ENCODE measurements around the gene LAPTM4A.

The LAPTM4A gene

DNA sequence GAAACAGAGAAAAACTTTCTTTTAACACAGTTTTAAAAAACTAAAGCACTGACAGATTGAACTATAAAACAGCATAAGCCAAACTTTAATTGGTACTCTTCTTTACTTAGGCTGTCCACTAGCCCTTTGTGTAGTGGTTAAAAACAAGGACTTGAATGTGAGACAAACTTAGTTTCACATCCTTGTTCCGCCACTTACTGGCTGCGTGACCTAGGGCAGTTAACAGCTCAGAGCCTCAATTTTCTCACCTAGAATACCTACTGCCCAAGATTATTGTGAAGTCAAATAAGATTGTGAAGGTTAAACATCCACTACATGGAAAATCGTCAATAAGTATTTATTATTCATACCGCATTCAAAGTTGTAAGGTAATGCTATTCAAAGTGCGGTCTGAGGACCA lies 63.5 kb downstream of the LAPTM4A start:
- H3K27me3 Mint-ChIP-seq (ENCODE audit: low read depth, poor library complexity), result peaks cover 2% of the 10 kb centered on the region
- no peak for TF ChIP-seq CTCF (IDR thresholded peaks at IDR 0.05)
- DNase-seq, result no peak
- peak overlapping the region; percentile 97 for H3K4me3 Mint-ChIP-seq
- peaks cover 38% of the 10 kb centered on the region for H3K4me1 Mint-ChIP-seq
- H3K36me3 Mint-ChIP-seq (ENCODE audit: low read depth), result peaks cover 33% of the 10 kb centered on the region
- no peak overlapping the region for H3K27ac Mint-ChIP-seq
- no peaks in the 10 kb centered on the region for H3K9me3 Mint-ChIP-seq
